Endometrial microvascular endothelial cells (primary cell): ENCODE data around the gene LGALS7B. TPM values are rescaled to one million over a fixed set of nuclear protein-coding genes. Genes with fewer than 3 reads are reported as not detected.
"Not testable (repeated sequence)": the region's sequence is repeated elsewhere in the genome, so short reads cannot be mapped to it uniquely, and the experiment has no call there.

ENCODE experiments used
- in situ Hi-C: cut with HindIII; loops from 2 replicates; pipeline ENCODE4 v1.10.0; 2017; ENCODE audit warnings: low sequenced_read_pairs, low pct_unique_long_range_greater_than_20kb; ENCODE audit errors: inconsistent ontology term
- total RNA-seq: library from RNA; depleted of rRNA; stranded (reverse); fragments of >200 nt; gene quantifications from one replicate; pipeline ENCODE4 v1.2.3, GENCODE V29; 2015; ENCODE audit errors: inconsistent ontology term

The LGALS7B gene
- total RNA-seq, 1 donor from 2014 or later, result not detected

GRCh38 chr19:38792250-38793111 is 3.5 kb downstream of the LGALS7B start:
- in situ Hi-C loops, result no loop called here

DNA sequence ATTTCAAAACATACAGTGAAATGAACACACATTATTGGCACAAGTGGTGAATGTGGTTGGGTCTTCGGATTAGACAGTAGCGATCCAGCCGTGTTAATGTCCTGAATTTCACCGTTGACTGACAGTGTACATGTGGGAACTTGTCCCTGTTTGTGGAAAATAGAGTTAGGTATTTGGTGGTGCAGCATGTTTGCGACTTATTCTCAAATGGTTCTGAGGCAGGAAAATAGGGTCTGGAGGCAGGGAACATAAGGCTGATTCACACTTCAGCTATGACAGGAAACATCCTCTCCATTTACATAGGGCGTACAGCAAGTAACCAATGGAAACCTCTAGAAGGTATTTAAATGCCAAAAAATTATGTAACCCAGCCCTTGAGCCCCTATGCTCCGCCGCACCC is 4.2 kb downstream of the LGALS7B start:
- in situ Hi-C loops, result no loop called here

DNA sequence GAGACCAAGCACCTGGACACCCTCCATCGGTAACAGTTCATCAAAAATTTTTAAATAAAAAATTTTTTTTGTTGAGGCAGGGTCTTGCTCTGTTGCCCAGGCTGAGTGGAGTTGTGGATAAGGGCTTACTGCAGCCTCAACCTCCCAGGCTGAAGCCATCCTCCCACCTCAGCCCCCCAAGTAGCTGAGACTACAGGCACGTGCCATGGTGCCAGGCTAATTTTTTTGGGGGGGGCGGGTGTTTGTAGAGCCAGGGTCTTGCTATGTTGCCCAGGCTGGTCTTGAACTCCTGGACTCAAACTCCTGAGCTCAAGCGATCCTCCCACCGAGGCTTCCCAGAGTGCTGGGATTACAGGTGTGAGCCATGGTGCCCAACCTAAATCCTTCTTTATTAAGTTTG is 4.7 kb downstream of the LGALS7B start:
- in situ Hi-C loops, result no loop called here

- in situ Hi-C loops, result no loop called here
Measured at GRCh38 chr19:38795549-38795948, 6.5 kb downstream of the LGALS7B start.

- in situ Hi-C loops, result no loop called here
Measured at GRCh38 chr19:38796154-38796553, 7.2 kb downstream of the LGALS7B start.

DNA sequence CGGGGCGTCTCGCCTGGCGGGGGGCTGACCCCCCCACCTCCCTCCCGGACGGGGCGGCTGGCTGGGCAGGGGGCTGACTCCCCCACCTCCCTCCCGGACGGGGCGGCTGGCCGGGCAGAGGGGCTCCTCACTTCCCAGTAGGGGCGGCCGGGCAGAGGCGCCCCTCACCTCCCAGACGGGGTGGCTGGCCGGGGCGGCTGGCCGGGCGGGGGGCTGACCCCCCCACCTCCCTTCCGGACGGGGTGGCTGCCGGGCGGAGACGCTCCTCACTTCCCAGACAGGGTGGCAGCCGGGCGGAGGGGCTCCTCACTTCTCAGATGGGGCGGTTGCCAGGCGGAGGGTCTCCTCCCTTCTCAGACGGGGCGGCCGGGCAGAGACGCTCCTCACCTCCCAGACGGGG is 8.8 kb downstream of the LGALS7B start:
- in situ Hi-C loops, result not testable (repeated sequence)

GRCh38 chr19:38799104-38799503 is 10.1 kb downstream of the LGALS7B start:
- in situ Hi-C loops, result no loop called here

DNA sequence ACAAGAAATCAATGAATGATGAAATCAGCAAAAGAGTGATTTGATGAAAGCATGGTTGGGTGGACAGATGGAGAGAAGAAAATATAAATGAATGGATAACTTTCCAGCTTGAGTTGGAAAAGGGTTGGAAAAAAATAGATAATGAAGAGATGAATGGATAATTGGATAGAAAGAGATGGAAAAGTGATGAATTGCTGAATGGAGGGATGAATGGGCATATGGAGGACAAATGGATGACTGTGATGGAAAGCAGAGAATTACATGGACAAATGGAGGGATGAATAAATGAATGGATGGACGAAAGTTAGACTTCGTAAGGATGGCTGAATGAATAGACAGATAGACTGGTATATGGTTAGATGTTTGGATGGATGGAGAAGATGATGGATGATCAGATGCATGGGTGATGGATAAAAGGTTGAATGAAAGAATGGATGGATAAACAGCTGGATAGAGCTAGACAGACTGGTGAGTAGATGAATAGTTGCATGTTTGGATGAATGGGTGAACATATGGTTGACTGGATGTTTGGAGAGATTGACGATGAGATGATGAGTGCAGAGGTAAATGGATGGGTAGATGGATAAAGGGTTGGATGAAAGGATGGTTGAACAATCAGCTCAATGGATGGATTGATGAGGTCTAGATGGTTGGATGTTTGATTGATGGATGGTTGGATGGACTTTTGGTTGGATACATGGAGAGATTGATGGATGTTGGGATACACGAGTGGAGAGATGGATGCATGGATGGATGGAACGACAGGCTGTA is 11.8 kb downstream of the LGALS7B start:
- in situ Hi-C loops, result no loop called here

- in situ Hi-C loops, result no loop called here
Measured at GRCh38 chr19:38801359-38802095, 12.5 kb downstream of the LGALS7B start.

GRCh38 chr19:38803543-38803942 is 14.5 kb downstream of the LGALS7B start:
- in situ Hi-C loops, result no loop called here

GRCh38 chr19:38805180-38805579 is 16.2 kb downstream of the LGALS7B start:
- in situ Hi-C loops, result no loop called here

GRCh38 chr19:38806371-38806770 is 17.4 kb downstream of the LGALS7B start:
- in situ Hi-C loops, result no loop called here

- in situ Hi-C loops, result not testable (repeated sequence)
Measured at GRCh38 chr19:38807374-38808098, 18.5 kb downstream of the LGALS7B start.

GRCh38 chr19:38808741-38809140 is 19.7 kb downstream of the LGALS7B start:
- in situ Hi-C loops, result no loop called here

- in situ Hi-C loops, result no loop called here
Measured at GRCh38 chr19:38809592-38810252, 20.7 kb downstream of the LGALS7B start.

DNA sequence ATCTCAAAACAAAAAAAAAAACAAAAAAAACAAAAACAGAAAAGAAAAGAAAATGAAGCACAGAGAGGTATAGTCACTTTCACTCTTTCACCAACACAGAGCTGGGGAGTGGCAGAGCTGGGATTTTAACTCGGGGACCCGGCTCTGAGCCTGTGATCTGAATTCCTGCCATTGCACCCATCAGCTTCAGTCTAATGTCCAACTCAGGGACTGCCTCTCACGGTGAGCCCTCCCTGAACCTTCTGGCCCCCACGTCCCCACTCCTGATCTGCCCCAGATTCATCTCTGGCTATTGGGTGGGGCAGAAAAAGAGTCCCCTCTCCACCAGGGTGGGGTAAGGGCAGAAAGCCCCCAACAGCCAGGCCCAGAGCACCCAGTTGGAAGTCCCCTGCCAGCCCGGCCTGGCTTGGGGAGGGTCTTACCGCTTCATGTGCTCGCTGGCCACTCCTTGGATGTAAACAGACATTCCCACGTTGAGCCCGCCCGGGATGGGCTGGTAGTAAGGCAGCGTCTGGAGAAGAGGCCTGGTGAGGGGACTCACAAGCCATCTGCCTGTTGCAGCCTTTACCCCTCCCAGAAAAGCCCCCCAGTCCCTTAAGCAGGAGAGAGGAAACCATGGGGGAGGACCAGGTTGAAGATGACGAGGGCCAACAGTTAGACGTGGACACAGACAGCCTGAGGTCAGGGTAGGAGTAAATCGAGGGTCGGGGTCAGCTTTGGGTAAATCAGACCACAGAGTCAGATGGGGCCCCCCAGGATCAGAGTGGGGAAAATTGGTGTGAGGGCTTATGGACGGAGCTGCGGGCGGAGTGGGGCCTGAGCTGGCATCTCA is 23.2 kb downstream of the LGALS7B start:
- in situ Hi-C loops, result no loop called here

DNA sequence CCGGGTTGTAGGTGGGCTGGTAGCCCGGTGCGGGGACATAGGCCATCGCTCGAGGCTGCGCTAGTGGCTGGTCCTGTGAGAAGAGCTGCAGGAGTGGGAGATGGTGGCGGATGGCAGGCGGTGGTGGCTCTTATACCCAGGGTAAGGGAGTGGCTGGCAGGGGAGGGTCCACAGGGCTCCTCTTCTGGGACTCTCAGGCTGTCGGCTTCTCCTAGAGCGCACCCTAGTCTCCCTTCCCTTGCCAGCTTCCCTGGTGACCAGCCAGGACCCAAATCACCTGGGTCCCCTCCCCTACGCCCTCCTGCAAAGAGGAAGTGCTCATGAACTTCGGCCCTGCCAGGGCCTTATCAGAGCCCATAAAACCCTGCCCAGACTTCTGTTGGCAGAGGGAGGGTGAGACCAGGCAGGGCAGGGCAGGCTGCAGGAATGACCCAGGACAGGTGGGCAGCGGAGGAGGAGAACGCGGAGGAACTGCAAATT is 23.9 kb downstream of the LGALS7B start, which contains the start of gene LGALS4:
Gene LGALS4 (minus strand): TSS at position 105 of the 480 bp plus-strand sequence. CDS start 59 bp downstream, at position 46.
- in situ Hi-C loops, result no loop called here
